DMS114 treated with DMSO at 0.1 percent for 48 hours (cell line): ENCODE data around the gene BTNL9.
"Not testable (repeated sequence)": the region's sequence is repeated elsewhere in the genome, so short reads cannot be mapped to it uniquely, and the experiment has no call there.

Experiments used
- DNase-seq: peaks from one replicate; lab custom pipeline; 2025; ENCODE audit not compliant: unreplicated experiment; lab: John Stamatoyannopoulos, UW

The BTNL9 gene

GRCh38 chr5:181042722-181043121, 2.7 kb downstream of the BTNL9 start:
- DNase-seq, result no peak

GRCh38 chr5:181043285-181044092, 3.4 kb downstream of the BTNL9 start:
- DNase-seq, result peak; percentile 49

- DNase-seq, result no peak
Observed at GRCh38 chr5:181044093-181044599, 4.1 kb downstream of the BTNL9 start.

- DNase-seq, result no peak
Observed at GRCh38 chr5:181044662-181045305, 4.7 kb downstream of the BTNL9 start.

GRCh38 chr5:181045316-181045715, 5.2 kb downstream of the BTNL9 start:
- no peak for DNase-seq

GRCh38 chr5:181045857-181046256, 5.8 kb downstream of the BTNL9 start:
- DNase-seq, result not testable (repeated sequence)

- DNase-seq, result no peak
Observed at GRCh38 chr5:181047288-181047687, 7.2 kb downstream of the BTNL9 start.

- DNase-seq, result no peak
Observed at GRCh38 chr5:181047921-181048320, 7.9 kb downstream of the BTNL9 start.

GRCh38 chr5:181050016-181050415, 9.9 kb downstream of the BTNL9 start:
- DNase-seq, result no peak

GRCh38 chr5:181051841-181052671, 12.0 kb downstream of the BTNL9 start:
- no peak for DNase-seq

- peak; percentile 42 for DNase-seq
Observed at GRCh38 chr5:181052672-181053487, 12.8 kb downstream of the BTNL9 start.

- DNase-seq, result no peak
Observed at GRCh38 chr5:181053488-181054121, 13.5 kb downstream of the BTNL9 start.

- DNase-seq, result no peak
Observed at GRCh38 chr5:181054138-181054537, 14.1 kb downstream of the BTNL9 start.

- DNase-seq, result no peak
Observed at GRCh38 chr5:181054871-181055459, 14.9 kb downstream of the BTNL9 start.

GRCh38 chr5:181056431-181056830, 16.4 kb downstream of the BTNL9 start:
- no peak for DNase-seq

GRCh38 chr5:181058321-181058720, 18.3 kb downstream of the BTNL9 start:
- DNase-seq, result no peak

GRCh38 chr5:181058786-181059296, 18.8 kb downstream of the BTNL9 start:
- DNase-seq, result no peak

GRCh38 chr5:181059297-181060230, 19.5 kb downstream of the BTNL9 start:
- DNase-seq, result no peak

GRCh38 chr5:181060231-181060590, 20.1 kb downstream of the BTNL9 start:
- DNase-seq, result no peak
